ENCODE measurements around the gene GSK3A. TPM values are rescaled to one million over a fixed set of nuclear protein-coding genes. Genes with fewer than 3 reads are reported as not detected.

Gene GSK3A
- total RNA-seq, 1 donor from 2014 or later, result 49.1 TPM

GRCh38 chr19:42189133-42189532, 53.3 kb downstream of the GSK3A start:
- H3K27me3 Mint-ChIP-seq, result peaks cover 64% of the 10 kb centered on the region
- no peak overlapping the region for H3K4me3 Mint-ChIP-seq
- peaks cover 4% of the 10 kb centered on the region for H3K9me3 Mint-ChIP-seq
- peaks cover 12% of the 10 kb centered on the region for H3K4me1 Mint-ChIP-seq (ENCODE audit: unreplicated experiment)
- no peak overlapping the region for H3K27ac Mint-ChIP-seq
- peaks cover 4% of the 10 kb centered on the region for H3K36me3 Mint-ChIP-seq
- DNase-seq (ENCODE audit: extremely low spot score, unreplicated experiment), result no peak
- no peak for TF ChIP-seq CTCF (conservative IDR thresholded peaks at IDR 0.05)

- H3K27ac Mint-ChIP-seq, result no peak overlapping the region
- TF ChIP-seq CTCF (conservative IDR thresholded peaks at IDR 0.05), result no peak
- peaks cover 62% of the 10 kb centered on the region for H3K27me3 Mint-ChIP-seq
Measured at GRCh38 chr19:42188665-42189064, 53.7 kb downstream of the GSK3A start.

GRCh38 chr19:42185277-42185676, 57.1 kb downstream of the GSK3A start:
- Mint-ChIP-seq H3K27me3 (peaks cover 62% of the 10 kb centered on the region), H3K9me3 (no peaks in the 10 kb centered on the region), H3K36me3 (no peaks in the 10 kb centered on the region), H3K27ac (no peak overlapping the region), H3K4me1 (ENCODE audit: unreplicated experiment) (peaks cover 9% of the 10 kb centered on the region), H3K4me3 (no peak overlapping the region)
- no peak for TF ChIP-seq CTCF (conservative IDR thresholded peaks at IDR 0.05)
- DNase-seq (ENCODE audit: extremely low spot score, unreplicated experiment), result no peak

More at GRCh38 chr19:42188665-42189064, 53.7 kb downstream of the GSK3A start:
- DNase-seq (ENCODE audit: extremely low spot score, unreplicated experiment), result no peak
- no peak overlapping the region for H3K4me3 Mint-ChIP-seq
- H3K36me3 Mint-ChIP-seq, result peaks cover 4% of the 10 kb centered on the region
- peaks cover 4% of the 10 kb centered on the region for H3K9me3 Mint-ChIP-seq
- peaks cover 12% of the 10 kb centered on the region for H3K4me1 Mint-ChIP-seq (ENCODE audit: unreplicated experiment)

GRCh38 chr19:42184401-42184861, 58.0 kb downstream of the GSK3A start:
- H3K9me3 Mint-ChIP-seq, result no peaks in the 10 kb centered on the region
- H3K27me3 Mint-ChIP-seq, result peaks cover 56% of the 10 kb centered on the region
- H3K27ac Mint-ChIP-seq, result no peak overlapping the region
- H3K4me3 Mint-ChIP-seq, result no peak overlapping the region
- peak; percentile 95 for TF ChIP-seq CTCF (conservative IDR thresholded peaks at IDR 0.05)
- DNase-seq (ENCODE audit: extremely low spot score, unreplicated experiment), result peak; percentile 80
- H3K4me1 Mint-ChIP-seq (ENCODE audit: unreplicated experiment), result peaks cover 9% of the 10 kb centered on the region
- H3K36me3 Mint-ChIP-seq, result no peaks in the 10 kb centered on the region

Other genes with a start within 250 kb of the GSK3A start
- 5.6 TPM in 1 of 2 replicates, not detected in the other for gene ATP1A3, start 248.4 kb downstream of the GSK3A start, total RNA-seq (ENCODE audit: low replicate concordance)
- gene GRIK5, start 172.4 kb downstream of the GSK3A start, total RNA-seq (ENCODE audit: low replicate concordance), result 1.8 and 5.8 TPM in 2 replicates
- gene ZNF574, start 166.4 kb downstream of the GSK3A start, total RNA-seq (ENCODE audit: low replicate concordance), result 20.1 and 20.5 TPM in 2 replicates
- gene POU2F2, start 110.2 kb downstream of the GSK3A start, total RNA-seq (ENCODE audit: low replicate concordance), result 0.57 and 1.7 TPM in 2 replicates
- 23.7 and 29.3 TPM in 2 replicates for gene DEDD2, start 24.9 kb downstream of the GSK3A start, total RNA-seq (ENCODE audit: low replicate concordance)
- gene ZNF526, start 22.3 kb downstream of the GSK3A start, total RNA-seq (ENCODE audit: low replicate concordance), result 18.2 and 19.3 TPM in 2 replicates
- gene ERF, start 12.5 kb upstream of the GSK3A start, total RNA-seq (ENCODE audit: low replicate concordance), result 54.9 and 78.9 TPM in 2 replicates
- 44.8 and 70.3 TPM in 2 replicates for gene CIC, start 26.6 kb upstream of the GSK3A start, total RNA-seq (ENCODE audit: low replicate concordance)
- 2.2 and 2.4 TPM in 2 replicates for gene PRR19, start 59.5 kb upstream of the GSK3A start, total RNA-seq (ENCODE audit: low replicate concordance)
- gene PAFAH1B3, start 60.0 kb upstream of the GSK3A start, total RNA-seq (ENCODE audit: low replicate concordance), result 50.3 and 97.4 TPM in 2 replicates
- 0.88 and 3.6 TPM in 2 replicates for gene TMEM145, start 70.7 kb upstream of the GSK3A start, total RNA-seq (ENCODE audit: low replicate concordance)
- 30.7 and 49.5 TPM in 2 replicates for gene MEGF8, start 83.0 kb upstream of the GSK3A start, total RNA-seq (ENCODE audit: low replicate concordance)
- 3.3 and 5.6 TPM in 2 replicates for gene CNFN, start 147.7 kb upstream of the GSK3A start, total RNA-seq (ENCODE audit: low replicate concordance)
- 6.9 and 17.9 TPM in 2 replicates for gene LIPE, start 184.8 kb upstream of the GSK3A start, total RNA-seq (ENCODE audit: low replicate concordance)
- gene CXCL17, start 200.3 kb upstream of the GSK3A start, total RNA-seq (ENCODE audit: low replicate concordance), result 1.0 and 3.2 TPM in 2 replicates

Data from type B pancreatic cell (in vitro differentiated cells).